Measurements from ENCODE around the gene ZNF76. TPM values are rescaled to one million over a fixed set of nuclear protein-coding genes. Genes with fewer than 3 reads are reported as not detected.
A peak's percentile ranks its signal among the peaks of the same experiment; 100 is the strongest.

Gene ZNF76
- total and polyA plus RNA-seq, 2 of the 13 experiments (the other 11 are each of a cell fraction or from before 2014, with no cell fraction given), result 13.2 to 26.4 TPM

DNA sequence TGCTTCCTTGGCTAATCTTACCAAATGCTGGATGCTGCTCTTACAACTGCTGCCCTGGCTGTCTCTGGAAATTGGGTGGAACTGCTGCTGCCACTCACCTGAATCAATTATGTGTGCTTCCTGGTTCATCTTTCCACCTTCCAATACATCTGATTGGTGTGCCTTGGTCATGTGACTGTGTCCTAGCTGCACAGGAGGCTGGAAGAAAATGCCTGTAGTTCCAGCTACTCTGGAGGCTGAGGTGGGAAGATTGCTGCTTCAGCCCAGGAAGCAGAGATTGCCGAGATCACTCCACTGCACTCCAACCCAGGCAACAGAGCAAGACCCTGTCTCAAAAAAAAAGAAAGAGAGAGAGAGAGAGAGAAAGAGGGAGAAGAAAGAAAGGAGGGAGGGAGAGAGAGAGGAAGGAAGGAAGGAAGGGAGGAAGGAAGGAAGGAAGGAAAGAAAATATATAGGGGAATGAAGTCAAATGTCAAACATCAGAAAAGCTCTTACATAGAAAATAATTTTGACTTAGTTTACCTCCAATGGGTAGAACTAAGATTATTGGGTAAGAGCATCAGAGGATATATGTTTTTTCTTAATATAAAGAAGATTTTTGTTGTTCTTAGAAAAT, 68.7 kb downstream of the ZNF76 start (continued):
- TF ChIP-seq, protein P1, sequence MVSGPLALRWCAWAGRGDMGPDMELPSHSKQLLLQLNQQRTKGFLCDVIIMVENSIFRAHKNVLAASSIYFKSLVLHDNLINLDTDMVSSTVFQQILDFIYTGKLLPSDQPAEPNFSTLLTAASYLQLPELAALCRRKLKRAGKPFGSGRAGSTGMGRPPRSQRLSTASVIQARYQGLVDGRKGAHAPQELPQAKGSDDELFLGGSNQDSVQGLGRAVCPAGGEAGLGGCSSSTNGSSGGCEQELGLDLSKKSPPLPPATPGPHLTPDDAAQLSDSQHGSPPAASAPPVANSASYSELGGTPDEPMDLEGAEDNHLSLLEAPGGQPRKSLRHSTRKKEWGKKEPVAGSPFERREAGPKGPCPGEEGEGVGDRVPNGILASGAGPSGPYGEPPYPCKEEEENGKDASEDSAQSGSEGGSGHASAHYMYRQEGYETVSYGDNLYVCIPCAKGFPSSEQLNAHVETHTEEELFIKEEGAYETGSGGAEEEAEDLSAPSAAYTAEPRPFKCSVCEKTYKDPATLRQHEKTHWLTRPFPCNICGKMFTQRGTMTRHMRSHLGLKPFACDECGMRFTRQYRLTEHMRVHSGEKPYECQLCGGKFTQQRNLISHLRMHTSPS (CRISPR knock-in tag; IDR thresholded peaks at IDR 0.05; ENCODE audit: low read depth), result no peak
- TF ChIP-seq ZNF383 (CRISPR knock-in tag; IDR thresholded peaks at IDR 0.05; ENCODE audit: borderline replicate concordance), result no peak
- no peak for TF ChIP-seq SETDB1 (CRISPR knock-in tag; IDR thresholded peaks at IDR 0.05; ENCODE audit: borderline replicate concordance)
- no peak for TF ChIP-seq TOPORS (CRISPR knock-in tag; IDR thresholded peaks at IDR 0.05)
- TF ChIP-seq, protein P2, sequence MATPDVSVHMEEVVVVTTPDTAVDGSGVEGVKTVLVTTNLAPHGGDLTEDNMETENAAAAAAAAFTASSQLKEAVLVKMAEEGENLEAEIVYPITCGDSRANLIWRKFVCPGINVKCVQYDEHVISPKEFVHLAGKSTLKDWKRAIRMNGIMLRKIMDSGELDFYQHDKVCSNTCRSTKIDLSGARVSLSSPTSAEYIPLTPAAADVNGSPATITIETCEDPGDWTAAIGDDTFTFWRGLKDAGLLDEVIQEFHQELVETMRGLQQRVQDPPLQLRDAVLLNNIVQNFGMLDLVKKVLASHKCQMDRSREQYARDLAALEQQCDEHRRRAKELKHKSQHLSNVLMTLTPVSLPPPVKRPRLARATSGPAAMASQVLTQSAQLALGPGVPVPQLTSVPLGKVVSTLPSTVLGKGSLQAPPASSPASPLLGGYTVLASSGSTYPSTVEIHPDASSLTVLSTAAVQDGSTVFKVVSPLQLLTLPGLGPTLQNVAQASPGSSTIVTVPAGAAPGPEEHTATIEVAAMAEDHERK (CRISPR knock-in tag; IDR thresholded peaks at IDR 0.05; ENCODE audit: low read depth), result no peak
- no peak for TF ChIP-seq DR1 (CRISPR knock-in tag; IDR thresholded peaks at IDR 0.05)
- TF ChIP-seq EP300 (IDR thresholded peaks at IDR 0.05; ENCODE audit: low read depth in 2 of 2, low read length in 2 of 2), result no peak
- TF ChIP-seq EP300 (CRISPR knock-in tag; IDR thresholded peaks at IDR 0.05; ENCODE audit: borderline replicate concordance), result no peak
- TF ChIP-seq MAFF (IDR thresholded peaks at IDR 0.05; ENCODE audit: low read depth, low read length), result no peak
- TF ChIP-seq SOX13 (IDR thresholded peaks at IDR 0.05), result no peak
- TF ChIP-seq SOX13 (CRISPR knock-in tag; conservative IDR thresholded peaks at IDR 0.05 in 1 of 2, IDR thresholded peaks at IDR 0.05 in 1 of 2), result no peak
- no peak for TF ChIP-seq HOXD1 (CRISPR knock-in tag; IDR thresholded peaks at IDR 0.05)
- TF ChIP-seq FIP1L1 (IDR thresholded peaks at IDR 0.05; ENCODE audit: borderline replicate concordance, insufficient read depth, low read depth, low read length), result no peak
- no peak for TF ChIP-seq BHLHE40 (IDR thresholded peaks at IDR 0.05; ENCODE audit: low read length)
- TF ChIP-seq, protein P3, sequence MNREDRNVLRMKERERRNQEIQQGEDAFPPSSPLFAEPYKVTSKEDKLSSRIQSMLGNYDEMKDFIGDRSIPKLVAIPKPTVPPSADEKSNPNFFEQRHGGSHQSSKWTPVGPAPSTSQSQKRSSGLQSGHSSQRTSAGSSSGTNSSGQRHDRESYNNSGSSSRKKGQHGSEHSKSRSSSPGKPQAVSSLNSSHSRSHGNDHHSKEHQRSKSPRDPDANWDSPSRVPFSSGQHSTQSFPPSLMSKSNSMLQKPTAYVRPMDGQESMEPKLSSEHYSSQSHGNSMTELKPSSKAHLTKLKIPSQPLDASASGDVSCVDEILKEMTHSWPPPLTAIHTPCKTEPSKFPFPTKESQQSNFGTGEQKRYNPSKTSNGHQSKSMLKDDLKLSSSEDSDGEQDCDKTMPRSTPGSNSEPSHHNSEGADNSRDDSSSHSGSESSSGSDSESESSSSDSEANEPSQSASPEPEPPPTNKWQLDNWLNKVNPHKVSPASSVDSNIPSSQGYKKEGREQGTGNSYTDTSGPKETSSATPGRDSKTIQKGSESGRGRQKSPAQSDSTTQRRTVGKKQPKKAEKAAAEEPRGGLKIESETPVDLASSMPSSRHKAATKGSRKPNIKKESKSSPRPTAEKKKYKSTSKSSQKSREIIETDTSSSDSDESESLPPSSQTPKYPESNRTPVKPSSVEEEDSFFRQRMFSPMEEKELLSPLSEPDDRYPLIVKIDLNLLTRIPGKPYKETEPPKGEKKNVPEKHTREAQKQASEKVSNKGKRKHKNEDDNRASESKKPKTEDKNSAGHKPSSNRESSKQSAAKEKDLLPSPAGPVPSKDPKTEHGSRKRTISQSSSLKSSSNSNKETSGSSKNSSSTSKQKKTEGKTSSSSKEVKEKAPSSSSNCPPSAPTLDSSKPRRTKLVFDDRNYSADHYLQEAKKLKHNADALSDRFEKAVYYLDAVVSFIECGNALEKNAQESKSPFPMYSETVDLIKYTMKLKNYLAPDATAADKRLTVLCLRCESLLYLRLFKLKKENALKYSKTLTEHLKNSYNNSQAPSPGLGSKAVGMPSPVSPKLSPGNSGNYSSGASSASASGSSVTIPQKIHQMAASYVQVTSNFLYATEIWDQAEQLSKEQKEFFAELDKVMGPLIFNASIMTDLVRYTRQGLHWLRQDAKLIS (CRISPR knock-in tag; IDR thresholded peaks at IDR 0.05), result no peak
- peak; percentile 86 for TF ChIP-seq NFYB (CRISPR knock-in tag; IDR thresholded peaks at IDR 0.05)
- TF ChIP-seq ASH2L (IDR thresholded peaks at IDR 0.05; ENCODE audit: insufficient read length, low read depth, low read length), result no peak
- no peak for TF ChIP-seq ZNF224 (CRISPR knock-in tag; IDR thresholded peaks at IDR 0.05)
- no peak for TF ChIP-seq MLLT10 (CRISPR knock-in tag; IDR thresholded peaks at IDR 0.05)
- peak; percentile 72; the same call in 1 of the 2 replicates for TF ChIP-seq RAD51 (IDR thresholded peaks at IDR 0.05; ENCODE audit: borderline replicate concordance)
- TF ChIP-seq, protein P4, sequence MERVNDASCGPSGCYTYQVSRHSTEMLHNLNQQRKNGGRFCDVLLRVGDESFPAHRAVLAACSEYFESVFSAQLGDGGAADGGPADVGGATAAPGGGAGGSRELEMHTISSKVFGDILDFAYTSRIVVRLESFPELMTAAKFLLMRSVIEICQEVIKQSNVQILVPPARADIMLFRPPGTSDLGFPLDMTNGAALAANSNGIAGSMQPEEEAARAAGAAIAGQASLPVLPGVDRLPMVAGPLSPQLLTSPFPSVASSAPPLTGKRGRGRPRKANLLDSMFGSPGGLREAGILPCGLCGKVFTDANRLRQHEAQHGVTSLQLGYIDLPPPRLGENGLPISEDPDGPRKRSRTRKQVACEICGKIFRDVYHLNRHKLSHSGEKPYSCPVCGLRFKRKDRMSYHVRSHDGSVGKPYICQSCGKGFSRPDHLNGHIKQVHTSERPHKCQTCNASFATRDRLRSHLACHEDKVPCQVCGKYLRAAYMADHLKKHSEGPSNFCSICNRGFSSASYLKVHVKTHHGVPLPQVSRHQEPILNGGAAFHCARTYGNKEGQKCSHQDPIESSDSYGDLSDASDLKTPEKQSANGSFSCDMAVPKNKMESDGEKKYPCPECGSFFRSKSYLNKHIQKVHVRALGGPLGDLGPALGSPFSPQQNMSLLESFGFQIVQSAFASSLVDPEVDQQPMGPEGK (CRISPR knock-in tag; IDR thresholded peaks at IDR 0.05), result no peak
- no peak for TF ChIP-seq NKX3-1 (CRISPR knock-in tag; IDR thresholded peaks at IDR 0.05)
